K562 (cell line): ENCODE results near the gene PPP6R1. TPM values are rescaled to one million over a fixed set of nuclear protein-coding genes. Genes with fewer than 3 reads are reported as not detected.

ENCODE experiments used
- ATAC-seq: fragments of 200-7000 bp; cut with Tn5 transposase; 3 replicates; pipeline ENCODE4 v1.9.1; 2020; ENCODE audit warnings: moderate library complexity
- BruUV-seq: library from RNA; stranded (reverse); fragments of 400-500 nt; replicated peaks from 2 replicates; lab custom pipeline; 2021; lab: Mats Ljungman, UMichigan
- CTCF ChIA-PET: fragments of 300-600 bp; formaldehyde crosslinking; extraction: SDS; loops from one replicate; lab custom pipeline; 2021; ENCODE audit warnings: low intra/inter-chr PET ratio; lab: Yijun Ruan, JAX
- POLR2A ChIA-PET: fragments of 300-600, 350-650 bp; sonication (Branson Sonifier 250); formaldehyde crosslinking; extraction: SDS; loops from one replicate; lab custom pipeline; 2021; ENCODE audit warnings: antibody characterized with exemption, inconsistent platforms; lab: Yijun Ruan, JAX
- DNase-seq, 4 experiments: peaks; one replicate each; pipeline versions ENCODE4 v3.0.0 to v3.0.0-alpha.2; 2011 to 2018; ENCODE audit warnings: low spot score in 3 of 4, mixed read lengths in 3 of 4; ENCODE audit errors: extremely low read depth in 1 of 4
- FAIRE-seq: peaks from 2 replicates; lab custom pipeline; 2011; peaks lifted over from hg19 to GRCh38; lab: Jason Lieb, UNC
- H2AFZ ChIP-seq: 2 replicates; pipeline ENCODE4 v1.6.0; 2011; ENCODE audit warnings: low read depth, low read length, control low read depth, inconsistent platforms
- H3K27ac ChIP-seq: fragments of 200-600 bp; 3 replicates; pipeline ENCODE4 v1.8.0; 2011; ENCODE audit warnings: low read depth, mild to moderate bottlenecking, control low read depth, inconsistent platforms, low read length, moderate library complexity, mixed read lengths; ENCODE audit errors: extremely low read depth
- H3K27me3 ChIP-seq, 2 experiments: fragments of 300-600 bp in 1 of 2; 2 replicates in 1 of 2; 3 replicates in 1 of 2; pipeline versions ENCODE4 v1.6.0 to v1.8.0; 2011; ENCODE audit warnings: inconsistent platforms in 2 of 2, low read length in 2 of 2, mild to moderate bottlenecking in 1 of 2, mixed read lengths in 1 of 2, moderate library complexity in 1 of 2; ENCODE audit not compliant: control insufficient read depth in 2 of 2, insufficient read depth in 2 of 2
- H3K36me3 ChIP-seq: fragments of 300-600 bp; 3 replicates; pipeline ENCODE4 v1.8.0; 2011; ENCODE audit warnings: mild to moderate bottlenecking, low read length, inconsistent platforms; ENCODE audit not compliant: control insufficient read depth, insufficient read depth
- H3K4me1 ChIP-seq, 2 experiments: fragments of 200-600 bp in 1 of 2; replicated peaks in 1 of 2; 2 replicates in 1 of 2; 3 replicates in 1 of 2; pipeline versions ENCODE4 v1.5.1 to v1.8.0; 2011; ENCODE audit warnings: inconsistent platforms in 2 of 2, low read length in 2 of 2, mild to moderate bottlenecking in 1 of 2, mixed read lengths in 1 of 2, moderate library complexity in 1 of 2; ENCODE audit not compliant: control insufficient read depth in 2 of 2, insufficient read depth in 2 of 2
- H3K4me2 ChIP-seq: 2 replicates; pipeline ENCODE4 v1.6.1; 2011; ENCODE audit warnings: low read length, control low read depth, inconsistent platforms, mixed read lengths; ENCODE audit not compliant: insufficient read depth
- H3K4me3 ChIP-seq: fragments of 200-600 bp; sonication (generic), shearing (Covaris generic); 2 replicates; pipeline ENCODE4 v1.5.1; 2016; ENCODE audit warnings: control low read depth, inconsistent platforms
- H3K79me2 ChIP-seq: fragments of 200-600 bp; 3 replicates; pipeline ENCODE4 v1.8.0; 2011; ENCODE audit warnings: low read length, inconsistent platforms; ENCODE audit not compliant: control insufficient read depth, insufficient read depth
- H3K9ac ChIP-seq, 2 experiments: 2 replicates each; pipeline versions ENCODE4 v1.6.0 to v1.6.1; 2011; ENCODE audit warnings: low read depth in 2 of 2, low read length in 2 of 2, control low read depth in 1 of 2, inconsistent platforms in 1 of 2, mild to moderate bottlenecking in 1 of 2, mixed read lengths in 1 of 2; ENCODE audit not compliant: insufficient read depth in 1 of 2
- H3K9me1 ChIP-seq: one replicate; pipeline ENCODE4 v1.6.0; 2011; ENCODE audit warnings: inconsistent platforms, mild to moderate bottlenecking, low read length, moderate library complexity; ENCODE audit not compliant: control insufficient read depth, insufficient read depth
- H3K9me3 ChIP-seq: replicated peaks from 2 replicates; pipeline ENCODE4 v1.5.1; 2011; ENCODE audit warnings: low read depth, low read length, inconsistent platforms; ENCODE audit not compliant: control insufficient read depth, insufficient read depth
- H4K20me1 ChIP-seq: replicated peaks from 2 replicates; pipeline ENCODE4 v1.6.1; 2011; ENCODE audit warnings: low read length, inconsistent platforms, mixed read lengths; ENCODE audit not compliant: control insufficient read depth, insufficient read depth
- AFF1 ChIP-seq, 2 experiments: fragments of 450-650 bp; IDR thresholded peaks; 2 replicates each; pipeline ENCODE4 v1.6.1; 2018; ENCODE audit warnings: mild to moderate bottlenecking in 2 of 2, low read depth in 1 of 2; ENCODE audit not compliant: partially characterized antibody in 2 of 2
- HCFC1 ChIP-seq: IDR thresholded peaks from 2 replicates; pipeline ENCODE4 v1.6.1; 2012; ENCODE audit warnings: low read depth, low read length, improper control_type of control experiment
- IRF1 ChIP-seq: sonication (generic); formaldehyde crosslinking; IDR thresholded peaks from 2 replicates; pipeline ENCODE4 v1.8.0; 2022; ENCODE audit warnings: missing genetic modification reagents, mild to moderate bottlenecking, borderline replicate concordance
- SIX5 ChIP-seq, 2 experiments: IDR thresholded peaks; 2 replicates each; pipeline ENCODE4 v1.6.1; 2011; ENCODE audit warnings: low read length in 2 of 2, borderline replicate concordance in 1 of 2, low read depth in 1 of 2, mild to moderate bottlenecking in 1 of 2, moderate library complexity in 1 of 2; ENCODE audit not compliant: insufficient read depth in 1 of 2
- WGBS: fragments of 100-300 bp; shearing (Covaris generic); methylation state at CpG from one replicate; pipeline ENCODE4 v1.1.6; 2016; ENCODE audit warnings: low coverage, mixed read lengths; ENCODE audit not compliant: insufficient coverage; ENCODE audit errors: missing lambda C conversion rate; 5-methylcytosine and 5-hydroxymethylcytosine counted together
- in situ Hi-C: fragments of 300-500 bp; cut with MboI; formaldehyde crosslinking; loops from 4 replicates; pipeline ENCODE4 v1.15.0; 2018; ENCODE audit warnings: inconsistent platforms, mixed read lengths
- intact Hi-C: fragments of 100-400 bp; cut with micrococcal nuclease; formaldehyde crosslinking; loops from 2 replicates; pipeline ENCODE4 v1.14.2; 2022
- polyA plus RNA-seq, 8 experiments: library from polyadenylated mRNA; depleted of rRNA in 4 of 8; stranded (reverse) in 5 of 8; unstranded in 3 of 8; fragments of >200 nt; fragmentation: Nextera tagmentation in 2 of 8; fragmentation: Illumina TruSeq in 1 of 8; extraction: Ambion mirVana in 2 of 8; extraction: Trizol in 1 of 8; gene quantifications; 2 replicates each; pipeline versions ENCODE4 v1.2.1 to v1.2.3, GENCODE V29; 2011 to 2014; ENCODE audit warnings: inconsistent platforms in 1 of 8, missing spikeins in 1 of 8
- total RNA-seq, 7 experiments: library from RNA; depleted of rRNA in 6 of 7; stranded (reverse); fragments of >200 nt in 6 of 7; fragmentation: Illumina TruSeq in 2 of 7; extraction: Trizol in 2 of 7; gene quantifications; 2 replicates each; pipeline versions ENCODE4 v1.2.1 to v1.2.3, GENCODE V29; 2011 to 2021; ENCODE audit warnings: low replicate concordance in 1 of 7
- TF ChIP-seq, protein P1 (sequence below), 2 experiments: IDR thresholded peaks; 2 replicates each; pipeline ENCODE4 v1.6.1; 2012; ENCODE audit warnings: improper control_type of control experiment in 2 of 2, low read depth in 2 of 2, low read length in 2 of 2, borderline replicate concordance in 1 of 2
- TF ChIP-seq, protein P2 (sequence below): fragments of 200-400 bp; formaldehyde crosslinking; IDR thresholded peaks from 2 replicates; pipeline ENCODE4 v1.6.1; 2017; ENCODE audit warnings: mild to moderate bottlenecking, low read depth, low read length, moderate library complexity

PPP6R1 gene
- total and polyA plus RNA-seq, 9 of the 15 experiments (the other 6 are each of a cell fraction or from before 2014, with no cell fraction given): 0.48 to 135 (median 37.2) TPM

- DNase-seq (no peak), FAIRE-seq (no peak), ATAC-seq (no peak)
- Histone ChIP-seq H4K20me1 (no peaks in the 10 kb centered on the region), H3K9me1 (no peaks in the 10 kb centered on the region), H3K4me1 (peaks cover 4 to 37% of the 10 kb centered on the region in 2 experiments; a peak in 4 of 5 replicates), H3K79me2 (no peaks in the 10 kb centered on the region; the same call in 2 of the 3 replicates), H3K9me3 (no peaks in the 10 kb centered on the region), H3K4me3 (no peak overlapping the region), H3K36me3 (no peaks in the 10 kb centered on the region), H3K4me2 (no peak overlapping the region), H3K27me3 (no peaks in the 10 kb centered on the region), H3K9ac (peak overlapping the region in 1 of 2 experiments; percentile 55; a peak in 1 of 4 replicates), H3K27ac (0 out of 3 replicates have a peak overlapping the region, but pooled peaks have one; percentile 33)
- intact Hi-C loops: no loop called here
- WGBS: 79% methylated on average over 9 of the region's 9 CpGs
- no TSS peak for BruUV-seq
- CTCF ChIA-PET: no interaction called here
- in situ Hi-C loops: loop anchor here (10.0 kb wide), 1 partner anchor 336 kb away; the partner anchor contains the start of gene ZNF784
- TF ChIP-seq, protein P1, sequence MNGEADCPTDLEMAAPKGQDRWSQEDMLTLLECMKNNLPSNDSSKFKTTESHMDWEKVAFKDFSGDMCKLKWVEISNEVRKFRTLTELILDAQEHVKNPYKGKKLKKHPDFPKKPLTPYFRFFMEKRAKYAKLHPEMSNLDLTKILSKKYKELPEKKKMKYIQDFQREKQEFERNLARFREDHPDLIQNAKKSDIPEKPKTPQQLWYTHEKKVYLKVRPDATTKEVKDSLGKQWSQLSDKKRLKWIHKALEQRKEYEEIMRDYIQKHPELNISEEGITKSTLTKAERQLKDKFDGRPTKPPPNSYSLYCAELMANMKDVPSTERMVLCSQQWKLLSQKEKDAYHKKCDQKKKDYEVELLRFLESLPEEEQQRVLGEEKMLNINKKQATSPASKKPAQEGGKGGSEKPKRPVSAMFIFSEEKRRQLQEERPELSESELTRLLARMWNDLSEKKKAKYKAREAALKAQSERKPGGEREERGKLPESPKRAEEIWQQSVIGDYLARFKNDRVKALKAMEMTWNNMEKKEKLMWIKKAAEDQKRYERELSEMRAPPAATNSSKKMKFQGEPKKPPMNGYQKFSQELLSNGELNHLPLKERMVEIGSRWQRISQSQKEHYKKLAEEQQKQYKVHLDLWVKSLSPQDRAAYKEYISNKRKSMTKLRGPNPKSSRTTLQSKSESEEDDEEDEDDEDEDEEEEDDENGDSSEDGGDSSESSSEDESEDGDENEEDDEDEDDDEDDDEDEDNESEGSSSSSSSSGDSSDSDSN (IDR thresholded peaks at IDR 0.05; ENCODE audit: borderline replicate concordance in 1 of 2, low read depth in 2 of 2, low read length in 2 of 2): no peak
- TF ChIP-seq IRF1 (CRISPR knock-in tag) (no peak), SIX5 (IDR thresholded peaks at IDR 0.05; ENCODE audit: borderline replicate concordance in 1 of 2, insufficient read depth in 1 of 2, low read depth in 1 of 2, low read length in 2 of 2) (peak in 1 of 2 experiments; percentile 13; a peak in 2 of 4 replicates), AFF1 (IDR thresholded peaks at IDR 0.05; ENCODE audit: low read depth in 1 of 2, partially characterized antibody in 2 of 2) (peak in 1 of 2 experiments; percentile 93), HCFC1 (peak; percentile 75)
- TF ChIP-seq, protein P2, sequence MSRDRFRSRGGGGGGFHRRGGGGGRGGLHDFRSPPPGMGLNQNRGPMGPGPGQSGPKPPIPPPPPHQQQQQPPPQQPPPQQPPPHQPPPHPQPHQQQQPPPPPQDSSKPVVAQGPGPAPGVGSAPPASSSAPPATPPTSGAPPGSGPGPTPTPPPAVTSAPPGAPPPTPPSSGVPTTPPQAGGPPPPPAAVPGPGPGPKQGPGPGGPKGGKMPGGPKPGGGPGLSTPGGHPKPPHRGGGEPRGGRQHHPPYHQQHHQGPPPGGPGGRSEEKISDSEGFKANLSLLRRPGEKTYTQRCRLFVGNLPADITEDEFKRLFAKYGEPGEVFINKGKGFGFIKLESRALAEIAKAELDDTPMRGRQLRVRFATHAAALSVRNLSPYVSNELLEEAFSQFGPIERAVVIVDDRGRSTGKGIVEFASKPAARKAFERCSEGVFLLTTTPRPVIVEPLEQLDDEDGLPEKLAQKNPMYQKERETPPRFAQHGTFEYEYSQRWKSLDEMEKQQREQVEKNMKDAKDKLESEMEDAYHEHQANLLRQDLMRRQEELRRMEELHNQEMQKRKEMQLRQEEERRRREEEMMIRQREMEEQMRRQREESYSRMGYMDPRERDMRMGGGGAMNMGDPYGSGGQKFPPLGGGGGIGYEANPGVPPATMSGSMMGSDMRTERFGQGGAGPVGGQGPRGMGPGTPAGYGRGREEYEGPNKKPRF: no peak
- TF ChIP-seq, all 486 proteins: peak for 3
- POLR2A ChIA-PET: interaction anchor here (0.8 to 2.7 kb wide), 4 partner anchors 14 to 110 kb away, joined by 3 to 12 read pairs (median 4); no protein-coding TSS in a partner anchor
- H2AFZ ChIP-seq: peak overlapping the region; percentile 23; the same call in 1 of the 2 replicates
Measured at GRCh38 chr19:55289117-55289796, 30.4 kb upstream of the PPP6R1 start.
